ENCODE results near the gene RPUSD1.

The RPUSD1 gene

DNA sequence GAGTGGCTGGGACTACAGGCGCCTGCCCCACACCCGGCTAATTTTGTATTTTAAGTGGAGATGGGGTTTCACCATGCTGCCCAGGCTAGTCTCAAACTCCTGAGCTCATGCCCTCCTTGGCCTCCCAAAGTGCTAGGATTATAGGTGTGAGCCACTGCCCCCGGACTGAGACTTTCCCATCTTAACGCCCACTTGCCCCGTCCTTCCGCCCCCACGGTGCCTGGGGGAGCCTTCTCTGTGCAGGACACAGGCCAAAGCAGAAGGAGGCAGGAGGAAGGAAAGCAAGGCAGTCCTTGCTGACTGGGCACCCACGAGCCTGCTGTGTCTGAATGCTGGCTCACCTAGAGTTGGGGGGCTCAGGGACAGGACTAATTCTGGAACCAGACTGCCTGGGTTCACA, 30.0 kb upstream of the RPUSD1 start:
- no peak for DNase-seq

DNA sequence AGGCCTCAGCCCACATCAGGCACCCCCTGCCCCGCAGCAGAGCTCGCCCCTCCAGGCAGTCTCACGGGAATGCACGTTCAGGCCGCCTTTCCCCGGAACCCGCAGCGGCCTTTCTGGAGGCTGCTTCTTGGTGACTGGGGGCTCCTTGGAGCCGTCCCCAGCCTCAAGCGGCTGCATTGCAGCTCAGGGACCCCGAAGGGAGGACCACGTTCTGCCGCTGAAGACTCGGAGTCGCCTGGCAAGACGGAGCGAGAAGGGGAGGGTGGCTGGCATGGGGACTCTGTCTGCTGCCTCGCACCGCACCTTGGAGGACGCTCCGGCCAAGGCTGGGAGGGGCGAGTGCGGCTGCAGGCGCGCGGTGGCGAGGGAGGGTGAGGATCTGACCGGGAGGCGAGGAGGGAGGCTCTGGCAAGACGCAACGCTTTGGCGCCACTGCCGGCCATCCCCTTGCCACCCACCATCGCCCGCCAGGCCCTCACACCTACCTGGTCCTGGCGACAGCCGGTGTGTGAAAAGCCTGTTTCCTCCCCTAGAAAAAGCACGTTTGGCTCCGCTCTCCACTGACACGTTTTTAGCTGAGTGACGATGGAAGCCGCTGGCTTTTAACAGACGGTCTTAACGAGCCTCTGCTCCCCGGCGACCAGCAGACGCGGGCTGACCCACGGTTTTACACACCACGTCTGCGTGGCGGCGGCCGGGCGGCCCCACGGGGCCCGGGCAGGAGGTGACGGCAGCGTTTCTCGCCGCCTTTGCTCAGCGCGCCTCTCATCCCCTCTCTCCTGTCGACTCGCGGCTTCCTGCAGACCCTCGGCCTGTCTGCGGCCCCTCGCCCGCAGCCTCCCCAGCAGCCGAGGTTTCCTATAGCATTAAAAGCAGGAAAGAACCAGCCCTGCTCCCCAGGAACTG, 29.1 kb upstream of the RPUSD1 start:
- no peak for DNase-seq

DNA sequence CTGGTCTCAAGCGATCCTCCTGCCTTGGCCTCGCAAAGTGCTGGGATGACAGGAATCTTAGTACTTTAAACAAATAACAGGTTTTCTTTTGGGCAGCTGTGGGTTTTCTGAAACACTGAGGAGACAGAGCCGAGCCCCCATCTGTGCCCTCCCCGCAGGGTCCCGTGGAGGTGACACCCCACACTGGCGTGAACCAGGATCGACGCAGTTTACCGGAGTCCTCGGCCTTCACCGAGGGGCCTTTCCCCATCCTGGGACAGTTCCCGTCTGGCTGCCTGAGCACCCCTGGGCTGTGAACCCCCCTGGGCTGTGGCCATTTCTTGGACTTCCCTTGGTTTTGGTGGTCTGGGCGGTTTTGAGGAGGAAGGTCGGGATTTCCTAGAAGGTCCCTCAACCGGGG, 27.7 kb upstream of the RPUSD1 start:
- no peak for DNase-seq

DNA sequence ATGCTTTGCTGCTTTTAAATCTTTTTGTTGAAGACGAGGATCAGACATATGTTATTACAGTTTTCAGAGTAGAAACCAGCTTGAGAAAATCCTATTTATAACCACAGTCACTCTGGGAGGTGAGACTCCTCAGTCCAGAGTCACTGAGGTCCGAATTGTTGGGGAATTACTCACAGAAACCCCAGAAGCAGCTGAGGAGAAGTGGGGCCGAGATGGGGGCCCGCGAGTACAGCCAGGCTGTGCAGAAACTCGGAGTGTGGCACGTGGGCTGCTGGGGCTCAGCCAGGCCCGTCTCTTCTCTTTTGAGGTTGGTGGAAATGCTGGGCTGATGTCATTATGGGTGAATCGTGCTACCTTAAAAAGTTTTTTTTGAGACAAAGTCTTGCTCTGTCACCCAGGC, 26.8 kb upstream of the RPUSD1 start:
- no peak for DNase-seq

DNA sequence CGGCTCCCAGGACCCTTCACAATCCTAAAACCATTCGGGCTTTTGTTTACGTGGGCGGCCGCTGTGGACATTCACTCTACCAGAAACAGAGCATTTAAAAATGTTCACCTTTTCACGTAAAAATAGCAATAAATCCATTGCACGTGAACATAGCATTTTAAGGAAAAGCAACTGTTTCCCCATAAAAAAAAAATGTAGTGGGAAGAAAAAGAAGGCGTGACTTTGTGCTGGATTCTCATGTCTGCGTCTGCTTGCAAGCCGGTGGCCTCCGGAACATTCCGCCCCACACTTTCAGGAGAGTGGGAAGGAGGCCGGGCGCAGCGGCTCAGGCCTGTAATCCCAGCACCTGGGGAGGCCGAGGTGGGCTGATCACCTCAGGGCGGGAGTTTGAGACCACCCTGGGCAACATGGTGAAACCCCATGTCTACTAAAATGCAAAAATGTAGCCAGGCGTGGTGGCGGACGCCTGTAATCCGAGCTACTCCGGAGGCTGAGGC, 25.8 kb upstream of the RPUSD1 start:
- DNase-seq: no peak

DNA sequence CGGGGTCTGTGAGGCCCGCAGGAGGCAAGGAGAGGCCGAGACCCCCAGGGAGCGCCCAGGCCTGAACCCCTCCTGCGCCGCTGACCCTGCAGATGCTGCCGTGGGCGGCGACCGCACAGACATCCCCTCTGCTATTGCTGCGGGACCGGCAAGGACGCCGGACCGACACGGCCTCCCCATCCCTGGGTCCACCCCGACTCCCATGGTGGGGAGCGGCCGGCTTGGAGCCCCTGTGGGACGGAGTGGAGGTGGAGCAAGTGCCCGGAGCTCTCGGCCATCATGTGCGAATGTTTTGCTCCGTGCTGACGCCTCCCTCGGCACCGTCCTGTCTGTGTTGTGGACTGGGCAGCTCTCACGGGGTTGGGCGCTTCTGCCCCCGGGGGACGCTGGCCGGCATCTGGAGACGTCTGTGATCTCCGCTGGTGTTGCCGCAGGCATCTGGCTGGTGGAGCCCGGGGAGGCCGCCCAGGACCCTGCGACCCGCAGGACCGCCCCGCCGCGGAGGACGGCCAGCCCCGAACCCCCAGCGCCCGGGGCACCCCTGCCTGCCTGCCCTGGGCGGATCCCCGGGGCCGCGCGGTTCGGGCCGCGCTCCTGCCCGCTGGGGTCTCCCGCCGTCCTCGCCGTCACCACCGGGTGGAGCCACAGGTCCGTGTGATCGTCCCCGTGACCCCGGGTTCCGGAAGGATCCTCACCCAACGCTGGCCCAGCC, 25.2 kb upstream of the RPUSD1 start:
- DNase-seq: peak; percentile 71

DNA sequence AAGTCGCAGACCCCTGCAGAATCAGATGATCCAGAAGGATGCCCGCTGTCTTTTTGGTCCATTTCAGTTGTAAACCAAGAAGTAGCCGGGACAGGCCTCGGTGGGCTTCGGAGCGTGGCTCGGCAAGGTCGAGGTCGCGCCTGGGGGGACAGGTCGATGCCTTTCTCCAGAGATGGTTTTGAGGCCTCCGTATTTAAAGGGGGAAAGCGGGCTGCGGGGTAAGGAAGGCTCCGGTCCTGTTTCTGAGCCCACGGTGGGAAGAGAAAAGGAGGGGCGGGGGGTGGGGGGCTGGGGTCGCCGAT, 19.9 kb upstream of the RPUSD1 start:
- no peak for DNase-seq

DNA sequence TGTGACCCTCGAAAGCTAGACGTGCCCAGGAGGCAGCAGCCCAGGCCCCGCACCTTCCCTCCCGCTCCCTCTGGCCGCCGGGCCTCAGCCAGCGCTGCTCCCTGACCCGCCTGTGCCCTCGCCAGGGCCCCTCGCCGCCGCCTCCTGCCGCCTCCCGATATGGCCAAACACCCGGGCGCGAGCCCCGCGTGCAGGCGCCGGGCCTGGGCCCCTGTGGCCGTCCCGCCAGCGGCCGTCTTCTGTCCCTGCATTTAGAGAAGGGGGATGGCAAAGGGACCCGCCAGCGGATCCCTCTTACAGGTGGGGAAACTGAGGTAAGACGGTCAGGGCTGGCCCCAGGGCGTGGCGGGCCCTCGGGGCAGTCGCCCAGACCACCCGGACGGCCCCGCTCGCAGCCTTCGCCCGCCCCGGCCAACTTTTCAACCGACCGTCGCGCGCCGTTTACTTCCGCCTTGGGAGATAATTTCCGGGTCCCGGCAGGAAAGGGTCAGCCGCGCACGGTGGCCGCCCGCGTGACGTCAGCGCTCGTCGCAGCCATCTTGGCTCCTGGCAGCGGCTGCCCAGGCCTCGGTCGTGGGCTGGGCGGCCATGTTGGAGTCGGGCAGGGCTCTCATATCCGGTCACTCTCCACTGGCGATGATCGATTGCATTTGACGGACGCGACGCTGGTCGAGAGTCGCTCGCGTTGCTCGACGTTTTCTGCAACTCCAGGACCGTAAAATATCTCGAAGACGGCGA, 19.3 kb upstream of the RPUSD1 start:
- DNase-seq: peak; percentile 90

DNA sequence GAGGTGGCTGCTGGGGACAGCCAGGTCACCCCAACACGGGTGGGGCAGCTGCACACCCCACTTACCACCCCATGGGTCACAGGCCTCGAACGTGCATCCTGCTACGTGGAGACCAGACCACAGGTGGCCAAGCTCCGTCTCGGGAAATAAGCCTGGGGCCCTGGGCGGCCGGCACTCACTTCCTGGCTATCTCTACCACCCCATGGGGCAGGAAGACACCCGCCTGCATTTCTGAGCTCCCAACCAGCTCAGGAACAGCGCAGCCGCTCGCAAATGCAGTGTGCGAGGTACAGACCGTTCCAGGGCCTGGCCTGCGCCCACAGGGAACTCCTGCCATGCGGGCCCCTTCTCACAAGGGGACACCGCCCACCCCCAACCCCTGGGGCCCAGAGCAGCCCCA, 17.3 kb upstream of the RPUSD1 start:
- no peak for DNase-seq

DNA sequence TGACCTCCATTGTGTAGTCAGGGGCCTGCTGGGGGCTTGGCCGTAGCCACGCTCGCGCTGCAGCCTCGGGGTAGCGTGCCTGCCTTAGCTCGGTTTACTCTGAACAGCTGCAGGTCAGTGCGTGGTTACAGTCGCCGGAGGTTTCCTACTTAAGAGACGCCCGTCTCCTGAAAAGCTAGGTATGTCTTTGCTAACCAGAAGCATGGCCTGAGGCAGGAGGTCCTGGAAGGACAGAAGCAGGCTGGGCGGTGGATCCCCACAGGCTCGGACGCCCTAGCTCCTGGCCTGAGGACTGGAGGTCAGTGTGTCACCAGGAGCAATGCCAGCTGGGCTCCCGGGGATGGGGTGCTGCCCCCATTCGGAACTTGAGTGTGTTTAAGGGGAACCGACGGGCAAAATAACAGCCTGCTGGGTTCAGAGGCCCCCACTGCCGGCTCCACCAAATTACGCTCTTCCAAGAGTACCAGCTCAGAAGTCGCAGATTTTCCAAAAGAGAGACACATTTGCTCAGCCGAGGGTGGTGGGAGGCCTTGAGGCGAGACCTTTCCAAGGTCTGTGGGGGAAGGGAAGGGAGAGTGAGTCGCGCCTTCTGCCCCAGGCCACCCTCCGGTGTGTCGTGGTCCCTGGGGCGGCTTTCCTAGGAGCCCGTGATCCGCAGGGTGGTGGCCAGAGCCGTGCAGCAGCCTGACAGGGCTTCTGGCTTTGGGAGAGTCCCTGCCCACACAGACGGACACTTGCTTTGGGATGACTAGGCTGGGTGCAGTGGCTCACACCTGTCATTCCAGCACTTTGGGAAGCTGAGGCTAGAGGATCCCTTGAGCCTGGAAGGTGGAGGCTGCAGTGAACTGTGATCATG, 16.2 kb upstream of the RPUSD1 start:
- no peak for DNase-seq

DNA sequence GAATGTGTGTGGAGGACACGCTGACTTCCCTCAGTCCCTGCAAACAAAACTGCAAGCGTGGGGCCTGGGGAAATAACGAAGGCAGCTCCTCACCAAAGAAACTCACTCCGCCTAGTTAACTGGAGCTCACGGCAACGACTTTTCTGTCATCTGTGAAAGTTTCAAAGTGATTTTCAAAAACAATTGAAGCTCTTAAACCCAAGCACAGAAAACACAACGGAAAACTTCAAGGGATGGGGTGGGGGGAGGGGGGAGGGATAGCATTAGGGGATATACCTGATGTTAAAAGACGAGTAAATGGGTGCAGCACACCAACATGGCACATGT, 15.5 kb upstream of the RPUSD1 start:
- DNase-seq: no peak

DNA sequence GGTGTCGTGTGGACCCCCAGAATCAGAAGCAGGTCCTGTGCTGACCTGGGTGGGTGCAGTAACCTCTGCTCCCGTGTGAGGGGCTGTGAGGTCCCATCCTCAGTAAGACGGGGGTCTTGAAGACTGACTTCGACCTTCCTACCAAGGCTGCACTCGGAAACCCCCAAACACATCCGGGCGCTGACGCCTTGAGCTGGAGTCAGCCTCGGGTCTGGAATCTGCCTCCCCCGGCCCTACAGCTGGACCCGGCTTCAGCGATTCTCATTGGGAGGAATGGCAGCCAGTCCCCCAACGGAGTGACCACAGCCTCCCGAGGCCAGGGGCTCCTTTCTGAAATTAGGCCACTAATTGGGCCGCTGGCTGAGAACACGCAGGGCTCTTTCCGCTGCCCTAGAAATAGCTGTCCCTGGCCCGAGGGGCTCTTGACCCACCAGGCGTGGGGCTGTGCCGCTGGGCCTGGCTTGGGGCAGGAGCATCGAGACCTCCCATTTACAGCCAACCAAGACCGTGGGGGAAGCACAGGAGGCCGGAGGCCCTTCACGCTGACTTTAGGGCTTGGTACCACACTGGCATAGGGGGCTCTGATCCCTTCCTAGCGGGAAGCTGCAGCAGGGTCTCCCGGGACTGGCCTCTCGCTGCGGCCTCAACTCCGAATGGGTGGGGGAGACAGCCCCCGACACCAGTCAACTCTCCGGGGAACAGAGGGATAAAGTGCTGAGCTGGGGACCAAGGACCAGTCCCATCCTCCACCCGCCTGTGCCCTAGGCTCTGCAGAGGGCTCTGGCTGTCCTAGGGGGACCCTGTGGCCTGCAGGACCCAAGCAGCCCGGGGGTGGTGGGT, 15.0 kb upstream of the RPUSD1 start:
- no peak for DNase-seq

DNA sequence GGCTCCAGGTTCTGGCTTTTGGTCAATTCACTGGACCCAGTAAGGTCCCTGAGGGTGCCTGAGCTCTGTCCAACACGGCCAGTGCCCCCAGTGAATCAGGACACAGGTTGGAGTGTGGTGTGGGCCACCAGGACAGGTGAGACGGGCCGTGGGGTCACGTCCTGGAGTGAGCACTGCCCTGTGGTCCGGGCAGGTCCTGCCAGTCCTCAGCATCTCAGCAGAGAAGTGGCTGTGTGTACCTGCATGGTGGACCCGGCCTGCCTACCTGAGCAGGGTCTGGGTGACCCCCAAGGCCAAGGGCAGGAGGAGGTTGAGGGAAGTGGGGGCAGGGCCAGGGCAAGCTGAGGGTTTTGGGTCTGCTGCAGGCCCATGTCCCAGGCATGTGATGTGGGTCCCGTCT, 14.3 kb upstream of the RPUSD1 start:
- no peak for DNase-seq

DNA sequence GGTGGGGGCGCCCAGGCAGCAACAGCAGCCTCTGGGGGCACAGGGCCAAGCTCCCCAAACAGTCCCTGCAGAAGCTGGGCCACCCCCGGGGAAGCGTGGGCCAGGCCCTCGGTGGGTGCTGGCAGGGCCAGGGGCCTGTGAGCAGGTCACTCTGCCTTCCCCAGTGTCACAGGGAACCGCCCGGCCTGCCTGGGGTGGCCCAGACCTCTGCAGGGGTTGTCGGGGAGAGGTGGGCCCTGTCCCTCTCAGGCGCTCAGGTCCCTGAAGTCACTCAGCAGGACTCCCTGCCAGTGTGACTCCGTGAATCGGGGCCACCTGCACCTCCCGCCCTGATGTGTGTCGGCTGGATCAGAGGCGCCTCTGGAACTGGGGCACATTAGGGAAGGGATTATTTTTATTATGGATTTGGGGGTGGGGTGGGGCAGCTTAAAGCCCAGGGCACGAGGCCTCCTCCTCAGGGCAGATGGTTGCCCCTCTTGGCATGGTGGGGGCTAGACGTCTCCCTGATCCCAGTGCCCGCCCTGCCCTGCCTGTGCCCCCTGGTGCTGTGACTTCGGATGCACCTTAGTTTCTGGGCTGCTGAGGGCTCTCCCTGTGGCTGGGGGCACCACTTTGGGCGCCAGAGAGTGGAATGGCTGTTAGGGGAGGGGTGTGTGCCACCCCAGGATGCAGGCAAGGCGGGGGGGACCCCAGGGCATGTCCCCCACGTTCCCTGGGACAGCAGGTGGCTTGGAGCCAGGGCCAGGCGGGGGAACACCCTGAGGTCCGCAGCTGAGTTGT, 13.6 kb upstream of the RPUSD1 start:
- DNase-seq: no peak

DNA sequence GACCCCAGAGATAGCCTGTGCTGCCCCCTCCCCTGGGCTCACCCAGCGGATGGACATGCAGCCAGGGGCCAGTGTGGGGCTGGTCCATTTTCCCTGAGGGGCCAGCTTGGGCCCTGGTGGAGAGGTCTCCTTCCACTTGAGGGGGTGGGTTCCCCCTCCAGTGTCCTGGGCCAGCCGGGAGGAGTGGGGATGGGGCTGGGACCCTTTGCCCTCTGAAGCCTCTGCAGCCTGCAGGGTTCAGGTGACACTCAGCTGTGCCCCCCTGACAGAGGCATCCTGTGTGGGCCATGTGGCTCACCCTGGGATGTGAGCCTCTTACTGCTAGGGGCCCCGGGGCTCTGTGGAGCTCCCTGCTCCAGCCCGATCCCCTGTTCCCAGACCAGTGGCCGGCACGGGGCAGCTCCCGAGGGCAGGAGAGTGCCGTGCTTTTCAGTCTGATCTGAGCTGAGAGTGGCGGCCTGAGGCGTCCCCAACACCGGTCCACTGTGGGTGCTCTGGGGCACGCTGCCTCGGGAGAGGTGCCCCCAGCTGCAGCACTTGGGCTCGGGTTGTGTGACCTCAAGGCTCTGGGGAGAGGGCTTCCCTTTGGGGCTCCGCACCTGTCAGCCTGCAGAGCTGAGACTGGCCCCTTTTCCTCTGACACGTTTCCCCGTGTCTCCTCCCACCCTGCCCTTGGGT, 12.8 kb upstream of the RPUSD1 start:
- no peak for DNase-seq

DNA sequence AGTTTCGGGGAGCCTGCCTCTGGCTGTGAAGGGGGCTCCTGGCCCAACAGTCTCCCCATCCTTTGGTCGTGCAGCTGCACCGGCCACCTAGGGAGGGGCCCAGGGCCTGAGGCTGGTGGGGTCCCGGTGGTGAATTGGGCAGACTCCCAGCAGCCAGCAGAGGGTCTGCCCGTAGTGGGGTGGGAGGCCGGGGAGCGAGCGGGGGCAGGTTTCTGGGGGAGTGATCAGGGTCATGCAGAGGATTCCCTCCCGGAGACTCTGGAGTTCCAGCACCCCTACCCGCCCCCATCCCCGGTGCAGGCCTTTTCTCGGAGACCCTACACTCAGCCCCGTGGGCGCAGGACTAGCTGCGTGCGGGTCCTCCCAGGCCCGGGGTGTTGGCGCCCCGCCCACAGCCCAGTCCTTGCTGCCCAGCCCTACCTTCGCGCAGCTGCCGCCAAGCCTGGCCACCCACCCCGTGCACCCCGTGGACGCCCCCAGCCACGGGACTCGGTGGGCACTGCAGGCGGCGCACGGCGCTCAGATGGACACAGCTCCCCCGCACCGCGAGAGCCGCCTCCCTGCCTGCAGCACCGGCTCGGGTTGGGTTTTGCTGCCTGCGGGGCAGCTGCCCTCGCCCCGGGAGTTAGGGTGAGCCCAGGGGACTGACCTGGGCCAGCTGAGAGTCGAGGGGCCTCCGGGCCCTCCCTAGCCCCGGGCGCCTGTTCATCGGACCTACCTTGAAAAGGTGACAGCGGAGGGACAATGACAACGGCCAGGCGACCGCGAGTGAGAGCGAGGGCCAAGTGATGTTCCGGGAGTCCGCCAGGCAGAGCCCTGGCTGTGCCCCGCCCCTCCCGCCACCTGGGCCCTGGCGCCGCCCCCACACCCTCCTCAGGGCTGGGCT, 12.0 kb upstream of the RPUSD1 start, which contains the start of gene GNG13:
GNG13 (minus strand) TSS at position 787 of the 886 bp plus-strand sequence. CDS start 1,657 bp downstream, outside the sequence.
- DNase-seq: no peak

DNA sequence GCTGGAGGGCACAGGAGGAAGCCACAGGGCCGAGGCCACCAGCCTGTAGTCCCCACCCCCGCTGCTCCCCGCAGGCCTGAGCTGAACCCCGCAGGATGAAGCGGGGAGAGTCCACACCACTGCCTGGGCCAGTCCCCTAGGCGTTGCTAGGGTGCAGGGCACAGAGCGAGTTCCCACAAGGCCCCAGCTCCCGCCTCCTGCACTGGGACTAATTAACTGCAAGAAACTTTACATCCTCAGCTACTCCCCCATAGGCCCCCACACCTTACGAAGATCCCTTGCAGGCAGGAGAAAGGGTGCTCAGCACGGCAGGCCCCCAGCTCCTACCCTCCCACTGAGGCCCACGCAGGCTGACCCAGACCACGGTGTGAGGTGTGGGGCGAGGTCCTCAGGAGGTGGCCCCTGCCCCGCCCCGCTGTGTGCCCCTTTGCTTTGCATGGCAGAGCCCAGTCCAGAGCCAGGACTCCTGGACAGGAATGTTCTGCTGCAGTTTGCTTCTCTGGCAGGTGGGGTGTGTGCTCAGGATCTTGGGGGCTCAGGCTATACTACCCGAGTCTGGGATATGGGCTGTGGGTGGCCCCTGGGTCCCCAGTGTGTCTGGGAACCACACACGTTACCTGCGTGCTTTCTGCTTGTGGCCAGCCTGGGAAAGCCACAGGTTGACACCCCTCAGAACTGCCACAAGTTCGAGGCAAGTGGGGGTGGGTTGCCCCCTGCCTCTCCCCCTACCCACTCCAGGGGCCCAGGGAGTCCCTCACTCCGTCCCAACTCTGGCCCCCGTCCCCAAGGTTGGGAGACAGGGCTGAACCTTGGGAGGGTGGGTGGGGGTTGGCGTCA, 11.1 kb upstream of the RPUSD1 start:
- DNase-seq: no peak

DNA sequence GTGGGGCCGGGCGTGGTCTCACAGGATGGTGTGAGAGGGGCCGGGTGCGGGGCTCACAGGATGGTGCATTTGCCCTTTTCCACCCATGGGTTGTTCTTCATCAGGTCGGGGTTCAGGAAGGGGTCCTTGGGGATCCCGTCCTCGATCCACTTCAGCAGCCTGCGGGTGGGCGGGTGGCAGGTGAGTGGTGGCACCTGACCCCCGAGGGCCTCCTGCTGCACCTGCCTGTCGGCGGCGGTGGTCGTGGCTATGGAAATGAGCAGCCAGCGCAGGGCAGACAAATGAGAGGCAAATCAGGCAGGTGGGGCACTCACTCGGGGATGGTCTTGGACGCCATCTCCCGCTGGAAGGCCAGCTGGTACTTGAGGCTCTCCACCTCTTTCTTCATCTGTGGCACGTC, 10.5 kb upstream of the RPUSD1 start:
- no peak for DNase-seq

Measured in activated CD4-positive, alpha-beta T cell treated with anti-CD3 and anti-CD28 coated beads for 48 hours (primary cell).